ENCODE results near the gene SCG5.

The SCG5 gene

DNA sequence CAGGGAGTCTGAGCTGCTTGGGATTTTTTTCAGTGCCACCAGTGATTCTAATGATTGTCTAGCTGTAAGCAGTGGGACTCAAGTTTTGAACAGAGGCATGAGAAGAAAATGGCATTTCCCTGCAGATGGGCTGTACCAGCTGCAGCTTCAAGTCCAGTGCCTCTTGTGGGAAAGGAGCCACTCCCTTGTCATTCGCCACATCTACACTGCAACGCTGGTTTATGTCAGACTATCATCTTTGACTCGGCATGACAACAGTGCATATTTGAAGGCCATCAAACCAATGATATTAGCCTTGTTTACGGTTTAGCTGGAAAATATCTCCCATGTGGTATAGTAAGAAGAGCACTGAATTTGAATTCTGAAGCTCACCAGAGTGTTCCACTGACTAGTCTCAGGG is 22.2 kb downstream of the SCG5 start:
- H3K4me3 ChIP-seq (replicated peaks; ENCODE audit: low read depth, low read length) = no peak overlapping the region
- TF ChIP-seq, protein P1, sequence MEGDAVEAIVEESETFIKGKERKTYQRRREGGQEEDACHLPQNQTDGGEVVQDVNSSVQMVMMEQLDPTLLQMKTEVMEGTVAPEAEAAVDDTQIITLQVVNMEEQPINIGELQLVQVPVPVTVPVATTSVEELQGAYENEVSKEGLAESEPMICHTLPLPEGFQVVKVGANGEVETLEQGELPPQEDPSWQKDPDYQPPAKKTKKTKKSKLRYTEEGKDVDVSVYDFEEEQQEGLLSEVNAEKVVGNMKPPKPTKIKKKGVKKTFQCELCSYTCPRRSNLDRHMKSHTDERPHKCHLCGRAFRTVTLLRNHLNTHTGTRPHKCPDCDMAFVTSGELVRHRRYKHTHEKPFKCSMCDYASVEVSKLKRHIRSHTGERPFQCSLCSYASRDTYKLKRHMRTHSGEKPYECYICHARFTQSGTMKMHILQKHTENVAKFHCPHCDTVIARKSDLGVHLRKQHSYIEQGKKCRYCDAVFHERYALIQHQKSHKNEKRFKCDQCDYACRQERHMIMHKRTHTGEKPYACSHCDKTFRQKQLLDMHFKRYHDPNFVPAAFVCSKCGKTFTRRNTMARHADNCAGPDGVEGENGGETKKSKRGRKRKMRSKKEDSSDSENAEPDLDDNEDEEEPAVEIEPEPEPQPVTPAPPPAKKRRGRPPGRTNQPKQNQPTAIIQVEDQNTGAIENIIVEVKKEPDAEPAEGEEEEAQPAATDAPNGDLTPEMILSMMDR (IDR thresholded peaks at IDR 0.05; ENCODE audit: low read length, missing control alignments) = no peak
- DNase-seq (ENCODE audit: low read depth) = no peak

DNA sequence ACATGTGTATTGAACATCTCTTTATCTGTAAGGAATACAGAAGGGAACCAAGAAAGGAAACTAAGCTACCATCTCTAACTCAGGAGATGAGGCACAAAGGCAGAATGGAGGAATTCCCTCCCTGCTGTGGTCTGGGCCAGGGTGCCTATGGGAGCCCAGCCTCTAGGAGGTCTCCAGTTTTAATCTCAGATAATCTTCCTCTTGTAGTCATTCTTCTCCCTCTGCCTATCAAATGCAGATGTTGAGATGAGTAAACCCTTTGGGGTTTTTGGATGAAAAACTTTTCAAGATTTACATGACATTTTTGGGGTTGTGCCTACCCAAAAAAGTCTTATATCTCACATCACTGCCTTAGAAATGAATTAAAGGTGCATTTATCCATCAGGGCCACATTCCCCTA is 23.3 kb downstream of the SCG5 start:
- H3K4me3 ChIP-seq (replicated peaks; ENCODE audit: low read depth, low read length) = no peak overlapping the region
- no peak for DNase-seq (ENCODE audit: low read depth)
- TF ChIP-seq, protein P1 (IDR thresholded peaks at IDR 0.05; ENCODE audit: low read length, missing control alignments) = no peak

DNA sequence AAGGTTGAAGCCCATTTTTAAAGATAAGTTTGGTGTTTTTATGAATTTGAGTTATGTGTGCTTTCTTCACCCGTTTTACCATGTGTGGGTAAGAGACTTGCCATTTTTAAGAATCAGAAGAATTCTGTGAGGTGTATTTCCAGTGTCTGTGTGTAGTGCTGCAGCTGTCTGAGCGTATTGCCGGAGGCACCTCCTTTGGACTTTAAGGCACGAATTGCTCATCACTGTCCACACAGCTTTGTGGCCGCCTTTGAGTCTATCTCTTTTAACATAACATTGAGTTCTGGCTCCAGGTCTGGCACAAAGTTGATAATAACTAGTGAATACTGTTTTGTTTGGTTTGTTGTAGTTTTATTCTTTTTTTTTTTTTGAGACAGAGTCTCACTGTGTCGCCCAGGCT is 25.8 kb downstream of the SCG5 start:
- no peak for DNase-seq (ENCODE audit: low read depth)
- H3K4me3 ChIP-seq (replicated peaks; ENCODE audit: low read depth, low read length) = no peak overlapping the region
- TF ChIP-seq, protein P1 (IDR thresholded peaks at IDR 0.05; ENCODE audit: low read length, missing control alignments) = no peak

DNA sequence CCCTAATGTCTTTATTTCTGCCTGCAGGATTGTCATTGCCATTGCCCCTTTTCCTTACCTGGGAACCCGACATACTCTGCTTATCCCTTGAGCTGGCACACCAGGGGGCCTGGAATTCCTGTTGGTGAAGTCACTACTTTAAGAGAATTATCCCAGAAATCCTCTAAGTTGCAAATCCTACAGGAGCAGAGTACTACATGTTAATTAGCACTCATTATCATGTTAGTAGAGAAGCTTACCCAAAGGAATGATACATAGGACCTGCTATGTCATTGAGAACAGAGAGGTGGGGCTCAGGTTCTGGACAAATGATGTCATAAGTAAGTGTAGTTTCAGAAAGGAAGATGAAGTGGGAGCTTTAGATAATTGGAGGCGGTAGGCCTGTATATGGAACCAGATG is 27.4 kb downstream of the SCG5 start:
- DNase-seq (ENCODE audit: low read depth) = no peak
- H3K4me3 ChIP-seq (replicated peaks; ENCODE audit: low read depth, low read length) = no peak overlapping the region
- TF ChIP-seq, protein P1 (IDR thresholded peaks at IDR 0.05; ENCODE audit: low read length, missing control alignments) = no peak

DNA sequence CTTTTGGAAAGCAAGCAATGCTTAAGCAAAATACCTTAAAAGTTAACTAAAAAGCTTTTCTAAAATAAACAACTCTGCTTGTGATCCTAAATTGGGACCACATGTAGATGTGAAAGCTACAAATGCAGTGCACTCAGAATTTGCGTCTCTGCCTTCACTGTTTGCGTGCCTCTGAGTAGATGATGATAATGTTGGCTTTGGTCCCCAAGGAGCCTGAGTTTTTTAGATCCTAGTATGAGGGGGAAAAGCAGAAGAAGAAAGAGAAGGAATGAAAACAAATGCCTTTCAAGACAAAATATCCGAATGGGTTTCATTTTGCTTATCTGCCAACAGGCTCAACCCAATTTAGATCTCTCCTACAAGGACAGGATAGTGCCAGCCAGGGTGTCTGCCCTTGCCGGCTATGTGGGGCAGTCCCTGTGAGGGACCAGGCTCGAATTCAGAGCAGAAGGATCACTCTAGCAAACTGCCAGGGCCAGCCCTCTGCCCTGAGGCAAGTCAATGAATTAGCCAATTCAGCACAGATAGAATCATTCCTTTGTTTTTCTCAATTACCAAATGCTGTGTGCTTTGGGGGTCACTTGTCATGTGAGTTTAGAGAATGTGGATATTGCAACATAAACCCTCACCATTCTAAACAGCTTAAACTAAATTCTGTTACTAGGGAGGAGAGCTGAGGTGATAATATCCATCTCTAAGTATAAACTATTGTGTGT is 28.5 kb downstream of the SCG5 start:
- DNase-seq (ENCODE audit: low read depth) = peak; percentile 73
- no peak overlapping the region for H3K4me3 ChIP-seq (replicated peaks; ENCODE audit: low read depth, low read length)
- TF ChIP-seq, protein P1 (IDR thresholded peaks at IDR 0.05; ENCODE audit: low read length, missing control alignments) = no peak

DNA sequence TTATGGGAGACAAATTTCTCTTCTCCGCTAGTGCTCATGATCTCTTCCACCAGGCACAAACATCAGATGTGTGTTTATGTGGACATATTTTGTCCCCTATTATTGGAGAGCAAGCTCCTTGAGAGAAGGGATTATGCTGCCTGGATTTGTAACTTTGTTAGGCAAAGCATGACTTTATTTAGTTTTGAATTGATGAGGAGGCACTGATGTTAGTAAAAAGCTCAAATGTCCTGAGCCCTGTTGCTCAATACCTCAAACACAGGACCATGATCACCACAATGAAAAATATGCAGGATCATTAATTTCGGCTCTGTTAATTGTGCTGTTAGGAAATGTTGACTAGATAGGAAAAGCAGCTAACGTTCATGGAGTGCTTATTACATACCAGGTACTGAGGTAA is 29.1 kb downstream of the SCG5 start:
- no peak overlapping the region for H3K4me3 ChIP-seq (replicated peaks; ENCODE audit: low read depth, low read length)
- TF ChIP-seq, protein P1 (IDR thresholded peaks at IDR 0.05; ENCODE audit: low read length, missing control alignments) = no peak
- no peak for DNase-seq (ENCODE audit: low read depth)

Data from fibroblast of pulmonary artery (primary cell).